Smooth muscle cell (in vitro differentiated cells): ENCODE results near the gene ZNF385C. TPM values are rescaled to one million over a fixed set of nuclear protein-coding genes. Genes with fewer than 3 reads are reported as not detected.

Experiments
- DNase-seq: peaks from one replicate; lab custom pipeline; 2025; ENCODE audit not compliant: unreplicated experiment; lab: John Stamatoyannopoulos, UW
- H2AFZ ChIP-seq: fragments of 200-600 bp; sonication (generic); 2 replicates; pipeline ENCODE4 v1.6.0; 2016; ENCODE audit warnings: antibody characterized with exemption, low read depth, mild to moderate bottlenecking
- H3F3A ChIP-seq: fragments of 200-600 bp; sonication (generic); 2 replicates; pipeline ENCODE4 v1.6.0; 2017; ENCODE audit warnings: antibody characterized with exemption, low read depth
- H3K27ac ChIP-seq: fragments of 200-600 bp; sonication (generic); 2 replicates; pipeline ENCODE4 v1.5.1; 2016; ENCODE audit warnings: low read depth, mild to moderate bottlenecking
- H3K27me3 ChIP-seq: fragments of 200-600 bp; sonication (generic); 2 replicates; pipeline ENCODE4 v1.6.1; 2016; ENCODE audit warnings: low read depth, mild to moderate bottlenecking
- H3K36me3 ChIP-seq: fragments of 200-600 bp; sonication (generic); 2 replicates; pipeline ENCODE4 v1.5.1; 2016; ENCODE audit warnings: low read depth
- H3K4me1 ChIP-seq: fragments of 200-600 bp; sonication (generic); 2 replicates; pipeline ENCODE4 v1.5.1; 2016; ENCODE audit warnings: low read depth
- H3K4me2 ChIP-seq: fragments of 200-600 bp; sonication (generic); 2 replicates; pipeline ENCODE4 v1.6.0; 2016; ENCODE audit warnings: mild to moderate bottlenecking
- H3K4me3 ChIP-seq: fragments of 200-600 bp; sonication (generic); 2 replicates; pipeline ENCODE4 v1.5.1; 2016; ENCODE audit warnings: mild to moderate bottlenecking
- H3K79me2 ChIP-seq: fragments of 200-600 bp; sonication (generic); 2 replicates; pipeline ENCODE4 v1.6.0; 2016; ENCODE audit warnings: low read depth, mild to moderate bottlenecking
- H3K9ac ChIP-seq: fragments of 200-600 bp; sonication (generic); 2 replicates; pipeline ENCODE4 v1.6.0; 2016; ENCODE audit warnings: low read depth
- H3K9me3 ChIP-seq: fragments of 200-600 bp; sonication (generic); replicated peaks from 2 replicates; pipeline ENCODE4 v1.5.1; 2016; ENCODE audit warnings: low read depth
- H4K20me1 ChIP-seq: fragments of 200-600 bp; sonication (generic); 2 replicates; pipeline ENCODE4 v1.6.0; 2016; ENCODE audit warnings: low read depth
- CTCF ChIP-seq: fragments of 200-600 bp; sonication (generic); IDR thresholded peaks from 2 replicates; pipeline ENCODE4 v1.5.1; 2017; ENCODE audit warnings: borderline replicate concordance, mild to moderate bottlenecking, antibody characterized with exemption; ENCODE audit not compliant: insufficient read depth, poor library complexity, severe bottlenecking
- WGBS: methylation state at CpG from one replicate; pipeline ENCODE4 v1.1.7; 2016; ENCODE audit warnings: low lambda C conversion rate; 5-methylcytosine and 5-hydroxymethylcytosine counted together
- polyA plus RNA-seq: library from polyadenylated mRNA; unstranded; fragments of >200 nt; fragmentation: Nextera tagmentation; extraction: Ambion mirVana; gene quantifications from 2 replicates; pipeline ENCODE4 v1.2.1, GENCODE V29; 2016
- total RNA-seq: library from RNA; depleted of rRNA; stranded (reverse); fragments of >200 nt; gene quantifications from 2 replicates; pipeline ENCODE4 v1.2.3, GENCODE V29; 2014

The ZNF385C gene
- total and polyA plus RNA-seq, 2 experiments from 2014 or later, result 0.45 to 0.70 TPM

- Histone ChIP-seq H3K4me1 (peaks cover 8% of the 10 kb centered on the region), H3K27me3 (no peaks in the 10 kb centered on the region), H3K4me3 (no peak overlapping the region), H3F3A (peaks cover 7% of the 10 kb centered on the region), H3K9me3 (no peaks in the 10 kb centered on the region), H3K27ac (no peak overlapping the region), H3K9ac (no peak overlapping the region), H3K36me3 (no peaks in the 10 kb centered on the region), H3K4me2 (no peak overlapping the region), H2AFZ (no peak overlapping the region), H3K79me2 (peaks cover 26% of the 10 kb centered on the region), H4K20me1 (peaks cover 52% of the 10 kb centered on the region)
- 97% methylated on average over 8 of the region's 8 CpGs for WGBS
- TF ChIP-seq CTCF, result no peak
- DNase-seq, result no peak
Measured at GRCh38 chr17:42129109-42129837, 31.0 kb upstream of the ZNF385C start.

GRCh38 chr17:42127414-42127813, 29.1 kb upstream of the ZNF385C start:
- 98% methylated on average over 6 of the region's 6 CpGs for WGBS

DNA sequence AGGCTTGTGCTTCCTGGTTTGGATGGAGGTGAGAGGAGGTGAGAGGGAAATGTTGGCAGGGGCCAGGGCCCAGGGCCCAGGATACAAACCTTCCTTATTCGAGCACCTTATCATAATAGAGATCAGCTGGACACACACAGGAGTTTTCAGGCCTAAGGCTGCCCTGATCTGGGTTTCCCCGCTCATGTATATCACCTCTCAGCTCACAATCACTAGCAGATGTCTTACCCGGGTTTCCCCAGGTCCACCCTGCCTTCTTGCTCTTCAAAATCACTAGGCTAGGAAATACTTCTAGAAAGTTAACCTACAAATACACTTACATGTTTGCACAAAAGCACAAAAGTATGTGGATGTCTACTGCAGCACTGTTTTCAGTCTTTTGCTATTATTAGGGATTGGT, 28.6 kb upstream of the ZNF385C start:
- no peaks in the 10 kb centered on the region for H3K36me3 ChIP-seq
- no peak overlapping the region for H3K4me3 ChIP-seq
- H3K27ac ChIP-seq, result no peak overlapping the region
- H2AFZ ChIP-seq, result no peak overlapping the region
- peaks cover 17% of the 10 kb centered on the region for H3K79me2 ChIP-seq
- no peak for TF ChIP-seq CTCF
- H3K4me1 ChIP-seq, result peaks cover 3% of the 10 kb centered on the region
- no peaks in the 10 kb centered on the region for H3K27me3 ChIP-seq
- H3F3A ChIP-seq, result no peaks in the 10 kb centered on the region
- peaks cover 28% of the 10 kb centered on the region for H4K20me1 ChIP-seq
- 97% methylated on average over 3 of the region's 3 CpGs for WGBS
- H3K9ac ChIP-seq, result no peak overlapping the region
- H3K9me3 ChIP-seq, result no peaks in the 10 kb centered on the region
- H3K4me2 ChIP-seq, result no peak overlapping the region
- no peak for DNase-seq

More at GRCh38 chr17:42127414-42127813, 29.1 kb upstream of the ZNF385C start:
- H3K4me1 ChIP-seq, result peaks cover 2% of the 10 kb centered on the region
- H3F3A ChIP-seq, result no peaks in the 10 kb centered on the region
- no peak overlapping the region for H3K27ac ChIP-seq
- peaks cover 19% of the 10 kb centered on the region for H3K79me2 ChIP-seq
- H3K27me3 ChIP-seq, result no peaks in the 10 kb centered on the region
- H3K36me3 ChIP-seq, result no peaks in the 10 kb centered on the region
- no peak overlapping the region for H3K4me2 ChIP-seq
- no peak for TF ChIP-seq CTCF
- H3K9me3 ChIP-seq, result no peaks in the 10 kb centered on the region
- H4K20me1 ChIP-seq, result peaks cover 34% of the 10 kb centered on the region
- no peak for DNase-seq
- H3K4me3 ChIP-seq, result no peak overlapping the region
- no peak overlapping the region for H2AFZ ChIP-seq
- H3K9ac ChIP-seq, result no peak overlapping the region

DNA sequence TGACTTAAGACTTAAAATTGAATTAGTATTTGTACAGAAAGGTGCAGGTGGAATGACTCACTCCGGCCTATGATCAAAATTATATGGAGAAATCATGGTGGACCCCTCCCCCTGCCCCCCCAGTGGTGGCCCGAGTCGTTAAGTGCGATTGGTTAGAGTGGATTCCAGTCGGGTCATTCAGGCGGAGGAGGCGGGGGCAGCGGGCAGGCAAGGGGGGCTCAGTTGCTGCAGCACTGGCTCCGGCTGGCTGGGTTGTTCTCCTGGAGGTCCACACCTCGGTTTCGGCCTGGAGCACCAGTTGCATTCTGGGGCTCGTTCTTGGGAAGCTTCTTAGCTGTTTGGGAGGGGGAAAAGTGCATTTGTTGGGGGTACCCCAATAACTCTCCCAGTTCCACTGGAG, 27.3 kb upstream of the ZNF385C start:
- peaks cover 4% of the 10 kb centered on the region for H3K79me2 ChIP-seq
- no peaks in the 10 kb centered on the region for H3K27me3 ChIP-seq
- peaks cover 3% of the 10 kb centered on the region for H3K4me1 ChIP-seq
- H2AFZ ChIP-seq, result no peak overlapping the region
- no peak overlapping the region for H3K27ac ChIP-seq
- WGBS, result 97% methylated on average over 12 of the region's 12 CpGs
- no peaks in the 10 kb centered on the region for H3F3A ChIP-seq
- H3K9me3 ChIP-seq, result no peaks in the 10 kb centered on the region
- H3K4me2 ChIP-seq, result no peak overlapping the region
- peaks cover 16% of the 10 kb centered on the region for H4K20me1 ChIP-seq
- DNase-seq, result no peak
- H3K9ac ChIP-seq, result no peak overlapping the region
- TF ChIP-seq CTCF, result no peak
- no peak overlapping the region for H3K4me3 ChIP-seq
- H3K36me3 ChIP-seq, result no peaks in the 10 kb centered on the region
